Activated CD4-positive, alpha-beta T cell treated with anti-CD3 and anti-CD28 coated beads for 1 hour (primary cell): ENCODE results near the gene PCK2.
"Not testable (repeated sequence)": the region's sequence is repeated elsewhere in the genome, so short reads cannot be mapped to it uniquely, and the experiment has no call there.

Source experiments
- DNase-seq: peaks from one replicate; pipeline ENCODE4 v3.0.0-alpha.2; 2020

The PCK2 gene

GRCh38 chr14:24093901-24094840 is at the start of gene PCK2:
TSS of gene PCK2 (plus strand) at chr14:24094311. CDS start at chr14:24094406, 95 bp downstream.
- peak; percentile 68 for DNase-seq

DNA sequence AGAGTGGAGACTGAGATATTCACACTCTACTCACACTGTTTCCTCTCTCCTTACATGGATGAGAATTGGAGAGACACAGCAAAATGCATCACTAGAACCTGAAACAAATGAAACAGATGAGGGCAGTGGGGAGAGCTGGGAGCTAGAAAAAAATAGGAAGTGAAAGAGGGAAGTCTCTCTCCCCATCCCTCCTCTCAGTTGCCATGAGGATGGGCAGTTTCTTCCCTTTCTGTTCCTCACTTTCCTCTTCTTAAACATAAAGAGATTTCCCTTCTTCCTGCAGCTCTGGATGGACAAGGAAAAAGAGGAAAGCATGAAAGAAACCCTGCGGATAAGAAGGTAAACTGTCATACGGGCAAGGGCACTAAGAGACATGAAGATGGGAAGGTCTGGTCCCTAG is 45.1 kb upstream of the PCK2 start:
- not testable (repeated sequence) for DNase-seq

DNA sequence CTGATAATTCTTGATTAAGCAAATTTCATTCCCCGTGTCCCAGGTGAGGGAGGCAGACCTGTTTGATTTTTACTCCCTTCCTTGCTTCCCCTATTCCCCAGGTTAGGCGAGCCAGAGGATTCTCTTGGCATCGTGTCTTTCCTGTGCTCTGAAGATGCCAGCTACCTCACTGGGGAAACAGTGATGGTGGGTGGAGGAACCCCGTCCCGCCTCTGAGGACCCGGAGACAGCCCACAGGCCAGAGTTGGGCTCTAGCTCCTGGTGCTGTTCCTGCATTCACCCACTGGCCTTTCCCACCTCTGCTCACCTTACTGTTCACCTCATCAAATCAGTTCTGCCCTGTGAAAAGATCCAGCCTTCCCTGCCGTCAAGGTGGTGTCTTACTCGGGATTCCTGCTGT is 43.4 kb upstream of the PCK2 start:
- DNase-seq, result not testable (repeated sequence)

GRCh38 chr14:24051176-24051788 is 42.8 kb upstream of the PCK2 start:
- no peak for DNase-seq

GRCh38 chr14:24051789-24052655 is 42.1 kb upstream of the PCK2 start, which contains the start of gene CARMIL3:
TSS of gene CARMIL3 (plus strand) at chr14:24052009. CDS start at chr14:24052154, 145 bp downstream.
- peak; percentile 43 for DNase-seq

GRCh38 chr14:24052656-24053547 is 41.2 kb upstream of the PCK2 start:
- DNase-seq, result peak; percentile 20

- no peak for DNase-seq
Observed at GRCh38 chr14:24053548-24054323, 40.4 kb upstream of the PCK2 start.

- DNase-seq, result no peak
Observed at GRCh38 chr14:24054324-24054641, 39.8 kb upstream of the PCK2 start.

DNA sequence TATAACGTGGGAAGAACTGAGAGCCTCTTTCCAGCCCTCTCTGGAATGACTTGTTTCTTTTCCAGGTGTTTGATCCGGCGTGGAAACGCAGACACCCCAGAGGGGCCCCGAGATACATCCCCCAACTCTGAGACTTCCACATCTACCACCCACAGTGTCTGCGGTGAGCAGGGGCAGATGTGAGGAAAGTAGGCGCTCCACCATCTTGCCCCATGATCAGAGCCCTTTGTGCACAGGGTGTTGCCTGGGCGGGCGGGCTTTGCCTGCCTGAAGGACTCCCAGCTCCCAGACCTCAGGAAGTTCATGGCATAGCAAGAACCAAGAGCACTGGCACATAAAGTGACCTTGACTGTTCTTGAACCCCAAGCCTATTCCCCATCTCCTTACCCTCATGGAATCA is 39.5 kb upstream of the PCK2 start:
- no peak for DNase-seq

DNA sequence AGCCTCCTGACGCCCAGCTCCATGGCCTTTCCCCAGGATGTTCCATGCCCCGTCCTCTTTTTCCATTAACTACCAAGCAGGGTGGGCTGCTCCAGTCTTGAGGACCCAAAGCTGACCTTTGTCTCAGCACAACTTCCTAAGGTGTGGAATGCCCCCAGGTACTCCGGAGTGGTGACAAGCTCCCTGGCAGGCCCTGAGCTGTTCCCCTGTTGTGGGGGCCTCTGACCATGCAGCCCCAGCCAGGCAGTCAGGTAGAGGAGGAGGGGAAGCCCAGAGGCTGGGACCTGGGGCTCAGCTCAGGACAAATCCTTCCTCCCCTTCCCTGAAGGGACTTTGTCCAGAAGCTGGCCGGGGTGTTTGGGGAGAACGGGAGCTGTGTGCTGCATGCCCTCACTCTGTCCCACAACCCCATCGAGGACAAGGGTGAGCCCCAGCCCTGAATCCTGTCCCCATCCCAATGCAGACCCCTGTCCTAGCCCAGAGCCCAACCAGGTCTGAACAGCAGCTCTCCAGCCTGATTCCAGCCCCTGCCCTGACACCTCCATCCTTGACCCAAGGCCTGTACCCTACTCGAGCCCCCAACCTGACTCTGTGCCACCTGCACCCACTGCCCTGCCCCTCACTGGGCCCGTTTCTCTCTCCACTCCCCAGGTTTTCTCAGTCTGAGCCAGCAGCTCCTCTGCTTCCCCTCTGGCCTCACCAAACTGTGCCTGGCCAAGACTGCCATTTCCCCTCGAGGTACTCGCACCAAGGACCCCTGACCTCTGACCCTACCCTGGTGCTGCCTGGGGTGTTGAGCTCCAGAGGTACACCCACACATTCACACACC is 37.9 kb upstream of the PCK2 start:
- no peak for DNase-seq

DNA sequence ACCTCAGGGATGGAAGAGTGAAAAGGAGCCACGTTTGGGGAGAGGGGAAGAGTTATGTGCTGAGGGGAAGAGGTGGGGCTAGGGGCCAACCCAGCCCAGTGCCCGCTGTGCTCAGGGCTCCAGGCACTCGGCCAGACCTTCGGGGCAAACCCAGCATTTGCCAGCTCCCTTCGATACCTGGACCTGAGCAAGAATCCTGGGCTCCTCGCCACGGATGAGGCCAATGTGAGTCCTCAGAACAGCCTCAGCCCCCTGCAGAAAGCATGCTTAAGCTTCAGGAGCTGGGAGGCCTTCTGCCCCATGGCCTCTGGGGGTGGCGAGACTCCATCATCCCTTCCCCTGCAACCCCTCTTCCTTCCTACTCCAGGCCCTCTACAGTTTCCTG is 37.3 kb upstream of the PCK2 start:
- DNase-seq, result no peak

DNA sequence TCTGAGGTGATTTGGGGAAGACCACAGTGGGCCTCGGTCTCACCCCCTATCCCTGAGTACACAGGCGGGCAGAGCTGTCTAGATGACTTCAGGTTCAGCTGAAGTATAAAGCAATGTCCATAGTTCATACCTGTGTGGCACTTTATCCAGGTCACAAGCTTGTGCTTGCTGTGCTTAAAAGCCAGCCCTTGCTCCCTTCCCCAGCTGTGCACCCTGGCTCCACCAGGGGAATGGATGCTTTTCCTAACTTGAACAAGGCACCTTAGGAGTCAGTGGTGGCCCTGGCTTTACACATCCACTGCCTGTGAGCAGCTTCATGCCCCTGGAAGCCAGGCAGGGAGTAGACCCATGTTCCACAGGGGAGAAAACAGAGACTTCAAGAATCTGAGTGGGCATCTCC is 36.8 kb upstream of the PCK2 start:
- DNase-seq, result no peak

- DNase-seq, result no peak
Observed at GRCh38 chr14:24057867-24058259, 36.2 kb upstream of the PCK2 start.

DNA sequence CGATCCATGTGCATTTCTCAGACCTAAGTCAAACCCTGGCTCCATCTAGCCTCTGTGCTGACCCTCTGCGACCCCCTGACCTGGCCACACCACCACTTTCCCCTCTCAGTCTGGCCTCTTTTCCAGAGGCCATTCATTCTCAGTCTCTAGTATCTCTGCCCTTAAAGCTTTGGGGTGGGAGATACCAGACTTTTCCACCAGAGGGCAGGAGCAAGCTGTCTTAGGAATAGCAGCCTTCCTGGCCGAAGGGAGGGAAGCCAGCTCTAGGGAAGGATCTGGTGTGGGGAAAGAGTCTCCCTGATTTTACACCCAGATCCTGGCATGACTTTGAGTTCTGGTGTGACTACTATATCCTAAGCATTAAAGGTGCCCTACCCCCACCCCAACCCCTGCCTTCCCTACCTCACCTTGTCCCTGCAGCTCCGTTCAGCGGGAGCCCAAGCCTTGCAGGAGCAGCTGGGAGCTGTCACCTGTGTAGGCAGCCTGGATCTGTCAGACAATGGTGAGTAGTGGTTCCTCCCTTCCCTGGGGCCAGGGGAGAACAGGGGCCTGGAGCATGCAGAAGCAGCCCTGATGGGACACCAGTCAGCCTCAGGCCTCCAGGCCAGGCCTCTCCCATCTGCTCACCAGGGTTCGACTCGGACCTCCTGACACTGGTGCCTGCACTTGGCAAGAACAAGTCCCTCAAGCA is 35.7 kb upstream of the PCK2 start:
- DNase-seq, result no peak

- no peak for DNase-seq
Observed at GRCh38 chr14:24058951-24059475, 35.1 kb upstream of the PCK2 start.

GRCh38 chr14:24059841-24060388 is 34.2 kb upstream of the PCK2 start:
- no peak for DNase-seq

DNA sequence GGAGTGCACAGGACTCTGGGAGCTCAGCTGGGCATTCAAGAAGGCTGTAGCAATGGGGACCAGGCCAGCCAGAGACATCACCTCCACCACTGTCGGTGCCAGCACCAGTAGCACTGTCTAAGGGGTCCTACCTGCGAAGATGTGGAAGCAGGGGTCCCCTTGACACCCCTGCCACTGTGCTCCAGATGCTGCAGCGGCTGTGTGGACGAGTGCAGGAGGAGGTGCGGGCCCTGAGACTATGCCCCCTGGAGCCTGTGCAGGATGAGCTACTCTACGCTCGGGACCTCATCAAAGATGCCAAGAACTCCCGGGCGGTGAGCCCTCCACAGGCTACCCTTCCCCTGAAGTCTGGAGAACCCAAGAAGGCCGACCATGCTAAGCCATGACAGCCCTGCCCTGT is 33.7 kb upstream of the PCK2 start:
- DNase-seq, result no peak

GRCh38 chr14:24060984-24061913 is 32.9 kb upstream of the PCK2 start:
- no peak for DNase-seq
